ENCODE measurements around the gene MAPRE3. TPM values are rescaled to one million over a fixed set of nuclear protein-coding genes. Genes with fewer than 3 reads are reported as not detected.
"Not testable (repeated sequence)": the region's sequence is repeated elsewhere in the genome, so short reads cannot be mapped to it uniquely, and the experiment has no call there.

The MAPRE3 gene
- total RNA-seq, result 1 to 10 TPM in 1 of 2 experiments, under 1 TPM in 1; 1.00 to 1.3 TPM

- Mint-ChIP-seq H3K9me3 (no peaks in the 10 kb centered on the region), H3K4me1 (peaks cover 18% of the 10 kb centered on the region), H3K36me3 (ENCODE audit: low read depth) (no peaks in the 10 kb centered on the region), H3K27me3 (peaks cover 42% of the 10 kb centered on the region), H3K4me3 (peak within 1 kb of the TSS; percentile 70), H3K27ac (peak within 1 kb of the TSS; percentile 34)
- DNase-seq, result peak; percentile 78
- POLR2A ChIA-PET, result no interaction called here
- CTCF ChIA-PET, result interaction anchor here (2.7 kb wide), 1 partner anchor 9 kb away, joined by 16 read pairs; no protein-coding TSS in a partner anchor
Measured at GRCh38 chr2:26970244-26970927, at the start of gene MAPRE3. TSS of gene MAPRE3 (plus strand) at chr2:26970637. CDS start at chr2:27022219, 51,582 bp downstream.

- Mint-ChIP-seq H3K27me3 (peaks cover 12% of the 10 kb centered on the region), H3K9me3 (no peaks in the 10 kb centered on the region), H3K4me3 (no peak overlapping the region), H3K36me3 (ENCODE audit: low read depth) (no peaks in the 10 kb centered on the region), H3K27ac (no peak overlapping the region), H3K4me1 (no peaks in the 10 kb centered on the region)
- POLR2A ChIA-PET, result no interaction called here
- DNase-seq, result no peak
- CTCF ChIA-PET, result interaction anchor here (1.2 kb wide), 1 partner anchor 21 kb away, joined by 3 read pairs; no protein-coding TSS in a partner anchor
Measured at GRCh38 chr2:26921323-26921722, 49.1 kb upstream of the MAPRE3 start.

GRCh38 chr2:26922405-26923188 lies 47.8 kb upstream of the MAPRE3 start:
- ChIA-PET CTCF (interaction anchor here (1.0 to 1.6 kb wide), 5 partner anchors 17 to 309 kb away, joined by 3 to 6 read pairs (median 4); no protein-coding TSS in a partner anchor), POLR2A (no interaction called here)
- H3K4me3 Mint-ChIP-seq, result no peak overlapping the region
- H3K9me3 Mint-ChIP-seq, result no peaks in the 10 kb centered on the region
- no peaks in the 10 kb centered on the region for H3K4me1 Mint-ChIP-seq
- DNase-seq, result peak; percentile 37
- H3K27me3 Mint-ChIP-seq, result peaks cover 12% of the 10 kb centered on the region
- no peaks in the 10 kb centered on the region for H3K36me3 Mint-ChIP-seq (ENCODE audit: low read depth)
- no peak overlapping the region for H3K27ac Mint-ChIP-seq

GRCh38 chr2:26923189-26923466 lies 47.3 kb upstream of the MAPRE3 start:
- CTCF ChIA-PET, result interaction anchor here (1.0 to 1.6 kb wide), 3 partner anchors 17 to 309 kb away, joined by 3 to 6 read pairs (median 5); no protein-coding TSS in a partner anchor
- H3K36me3 Mint-ChIP-seq (ENCODE audit: low read depth); POLR2A ChIA-PET; H3K4me3 Mint-ChIP-seq; H3K4me1 Mint-ChIP-seq; DNase-seq; H3K9me3 Mint-ChIP-seq; H3K27ac Mint-ChIP-seq: not testable (repeated sequence)
- peaks cover 12% of the 10 kb centered on the region for H3K27me3 Mint-ChIP-seq

GRCh38 chr2:26924731-26925099 lies 45.7 kb upstream of the MAPRE3 start:
- POLR2A ChIA-PET, result no interaction called here
- DNase-seq, result no peak
- H3K4me1 Mint-ChIP-seq, result no peaks in the 10 kb centered on the region
- peaks cover 10% of the 10 kb centered on the region for H3K27me3 Mint-ChIP-seq
- CTCF ChIA-PET, result no interaction called here
- no peak overlapping the region for H3K4me3 Mint-ChIP-seq
- no peak overlapping the region for H3K27ac Mint-ChIP-seq
- H3K9me3 Mint-ChIP-seq, result no peaks in the 10 kb centered on the region
- H3K36me3 Mint-ChIP-seq (ENCODE audit: low read depth), result no peaks in the 10 kb centered on the region

GRCh38 chr2:26925100-26925791 lies 45.2 kb upstream of the MAPRE3 start:
- Mint-ChIP-seq H3K27me3 (peaks cover 10% of the 10 kb centered on the region), H3K4me3 (no peak overlapping the region), H3K27ac (no peak overlapping the region), H3K36me3 (ENCODE audit: low read depth) (no peaks in the 10 kb centered on the region), H3K4me1 (no peaks in the 10 kb centered on the region), H3K9me3 (no peaks in the 10 kb centered on the region)
- ChIA-PET POLR2A (interaction anchor here (0.6 kb wide), 1 partner anchor 63 kb away, joined by 3 read pairs; no protein-coding TSS in a partner anchor), CTCF (no interaction called here)
- DNase-seq, result no peak

GRCh38 chr2:26927221-26927620 lies 43.2 kb upstream of the MAPRE3 start:
- ChIA-PET POLR2A (no interaction called here), CTCF (interaction anchor here (0.9 kb wide), 1 partner anchor 81 kb away, joined by 3 read pairs; no protein-coding TSS in a partner anchor)
- Mint-ChIP-seq H3K9me3 (no peaks in the 10 kb centered on the region), H3K36me3 (ENCODE audit: low read depth) (no peaks in the 10 kb centered on the region), H3K4me1 (no peaks in the 10 kb centered on the region), H3K4me3 (no peak overlapping the region), H3K27me3 (peaks cover 11% of the 10 kb centered on the region), H3K27ac (no peak overlapping the region)
- no peak for DNase-seq

- ChIA-PET CTCF (interaction anchor here (1.0 kb wide), 1 partner anchor 34 kb away, joined by 3 read pairs; no protein-coding TSS in a partner anchor), POLR2A (no interaction called here)
- H3K4me3 Mint-ChIP-seq, result no peak overlapping the region
- H3K36me3 Mint-ChIP-seq (ENCODE audit: low read depth), result no peaks in the 10 kb centered on the region
- no peaks in the 10 kb centered on the region for H3K9me3 Mint-ChIP-seq
- peaks cover 2% of the 10 kb centered on the region for H3K27me3 Mint-ChIP-seq
- no peak for DNase-seq
- H3K4me1 Mint-ChIP-seq, result no peaks in the 10 kb centered on the region
- no peak overlapping the region for H3K27ac Mint-ChIP-seq
Measured at GRCh38 chr2:26932974-26933373, 37.5 kb upstream of the MAPRE3 start.

- no peak for DNase-seq
- Mint-ChIP-seq H3K27ac (no peak overlapping the region), H3K4me3 (no peak overlapping the region), H3K27me3 (peaks cover 2% of the 10 kb centered on the region), H3K4me1 (no peaks in the 10 kb centered on the region), H3K36me3 (ENCODE audit: low read depth) (no peaks in the 10 kb centered on the region), H3K9me3 (no peaks in the 10 kb centered on the region)
- CTCF ChIA-PET, result no interaction called here
- POLR2A ChIA-PET, result no interaction called here
Measured at GRCh38 chr2:26933431-26934334, 36.8 kb upstream of the MAPRE3 start.

GRCh38 chr2:26934335-26934724 lies 36.1 kb upstream of the MAPRE3 start:
- Mint-ChIP-seq H3K36me3 (ENCODE audit: low read depth) (no peaks in the 10 kb centered on the region), H3K9me3 (no peaks in the 10 kb centered on the region), H3K27ac (no peak overlapping the region), H3K27me3 (peaks cover 2% of the 10 kb centered on the region), H3K4me3 (no peak overlapping the region), H3K4me1 (no peaks in the 10 kb centered on the region)
- CTCF ChIA-PET, result interaction anchor here (0.5 to 1.1 kb wide), 2 partner anchors 40 to 327 kb away, joined by 3 read pairs; no protein-coding TSS in a partner anchor
- POLR2A ChIA-PET, result no interaction called here
- DNase-seq, result no peak

GRCh38 chr2:26934985-26935384 lies 35.5 kb upstream of the MAPRE3 start:
- Mint-ChIP-seq H3K27me3 (peaks cover 2% of the 10 kb centered on the region), H3K27ac (no peak overlapping the region), H3K9me3 (no peaks in the 10 kb centered on the region), H3K4me1 (no peaks in the 10 kb centered on the region), H3K36me3 (ENCODE audit: low read depth) (no peaks in the 10 kb centered on the region), H3K4me3 (no peak overlapping the region)
- ChIA-PET POLR2A (no interaction called here), CTCF (interaction anchor here (0.5 to 1.1 kb wide), 2 partner anchors 40 to 328 kb away, joined by 3 read pairs; no protein-coding TSS in a partner anchor)
- DNase-seq, result no peak

- H3K36me3 Mint-ChIP-seq (ENCODE audit: low read depth), result no peaks in the 10 kb centered on the region
- no peaks in the 10 kb centered on the region for H3K4me1 Mint-ChIP-seq
- POLR2A ChIA-PET, result no interaction called here
- H3K27me3 Mint-ChIP-seq, result peaks cover 2% of the 10 kb centered on the region
- CTCF ChIA-PET, result no interaction called here
- H3K4me3 Mint-ChIP-seq, result no peak overlapping the region
- no peak for DNase-seq
- no peaks in the 10 kb centered on the region for H3K9me3 Mint-ChIP-seq
- no peak overlapping the region for H3K27ac Mint-ChIP-seq
Measured at GRCh38 chr2:26936855-26937254, 33.6 kb upstream of the MAPRE3 start.

Measured in activated CD4-positive, alpha-beta T cell treated with anti-CD3 and anti-CD28 coated beads, Interleukin-2, amount 10 ng/mL, durations not matched to agents 7 days and 5 days (primary cell).